Stimulated activated CD4-positive, alpha-beta T cell treated with anti-CD3 and anti-CD28 coated beads, Interleukin-1b, Interleukin-23, amount 100 ng/mL, for 1 hour (primary cell): ENCODE measurements around the gene MAP7D1.

Source experiments
- DNase-seq, 2 donors: peaks; one replicate each; pipeline ENCODE4 v3.0.0-alpha.2; 2020; ENCODE audit warnings: low read depth in 2 of 2

The MAP7D1 gene

DNA sequence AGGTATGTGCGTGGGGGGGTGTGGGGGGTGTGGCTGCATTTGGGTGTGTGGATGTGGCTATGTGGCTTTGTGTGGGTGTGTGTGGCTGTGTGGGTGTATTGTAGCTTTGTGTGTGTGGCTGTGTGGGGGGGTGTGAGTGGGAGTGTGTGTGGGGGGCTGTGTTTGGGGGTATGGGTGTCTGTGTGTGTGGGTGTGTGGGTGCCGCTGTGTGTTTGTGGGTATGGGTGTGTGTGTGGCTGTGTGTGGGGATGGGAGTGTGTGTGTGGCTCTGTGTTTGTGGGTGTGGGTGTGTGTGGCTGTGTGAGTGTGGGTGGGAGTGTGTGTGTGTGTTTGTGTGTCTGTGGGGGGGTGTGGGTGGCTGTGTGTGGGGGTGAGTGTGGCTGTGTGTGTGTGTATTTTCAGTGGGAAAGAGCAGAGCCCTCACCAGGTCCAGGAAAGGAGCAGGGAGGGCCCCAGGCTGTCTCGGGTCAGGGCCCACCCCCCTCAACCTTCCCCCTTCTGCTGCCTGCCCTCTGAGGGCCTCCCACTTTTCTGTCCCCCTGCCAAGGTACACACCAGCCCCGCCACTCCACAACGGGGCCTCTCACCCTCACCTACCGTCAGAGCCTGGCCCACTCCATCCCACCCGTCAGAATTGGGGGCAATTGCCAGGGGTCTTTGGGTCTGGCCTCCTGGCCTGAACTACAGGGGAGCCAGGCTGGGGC lies 29.0 kb upstream of the MAP7D1 start:
- DNase-seq, result no peak

GRCh38 chr1:36128126-36128904 lies 27.6 kb upstream of the MAP7D1 start:
- no peak for DNase-seq

DNA sequence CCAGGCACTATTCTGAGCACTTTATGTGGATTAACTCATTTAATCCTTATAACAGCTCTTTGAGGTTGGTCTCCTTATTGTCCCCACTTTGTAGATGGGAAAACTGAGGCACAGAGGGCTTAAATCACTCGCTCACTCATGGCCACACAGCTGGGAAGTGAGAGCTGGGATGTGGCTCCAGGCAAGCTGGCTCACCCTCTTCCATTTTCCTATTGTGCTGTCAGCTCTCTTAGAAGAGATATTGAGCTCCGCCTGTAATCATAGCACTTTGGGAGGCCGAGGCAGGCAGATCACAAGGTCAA lies 27.1 kb upstream of the MAP7D1 start:
- no peak for DNase-seq

DNA sequence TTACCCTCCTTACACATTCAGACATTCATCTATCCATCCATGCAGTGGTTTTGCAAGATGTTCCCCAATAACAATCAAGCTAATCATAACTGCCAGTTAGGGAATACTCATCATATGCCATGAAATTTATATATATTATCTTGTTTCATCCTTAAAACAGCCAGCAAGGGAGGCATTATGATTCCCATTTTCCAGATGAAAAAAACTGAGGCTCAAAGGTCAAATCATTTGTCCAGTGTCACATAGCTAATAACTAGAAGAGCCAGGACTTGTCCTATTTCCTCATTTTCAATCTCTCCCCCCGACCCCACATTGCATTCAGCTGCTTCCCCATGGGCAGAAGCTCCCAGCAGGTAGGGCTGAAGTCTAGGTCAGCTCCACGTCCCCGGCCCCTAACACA lies 23.9 kb upstream of the MAP7D1 start:
- no peak for DNase-seq

GRCh38 chr1:36133484-36133883 lies 22.5 kb upstream of the MAP7D1 start:
- DNase-seq, result no peak

GRCh38 chr1:36134031-36134430 lies 21.9 kb upstream of the MAP7D1 start:
- no peak for DNase-seq

DNA sequence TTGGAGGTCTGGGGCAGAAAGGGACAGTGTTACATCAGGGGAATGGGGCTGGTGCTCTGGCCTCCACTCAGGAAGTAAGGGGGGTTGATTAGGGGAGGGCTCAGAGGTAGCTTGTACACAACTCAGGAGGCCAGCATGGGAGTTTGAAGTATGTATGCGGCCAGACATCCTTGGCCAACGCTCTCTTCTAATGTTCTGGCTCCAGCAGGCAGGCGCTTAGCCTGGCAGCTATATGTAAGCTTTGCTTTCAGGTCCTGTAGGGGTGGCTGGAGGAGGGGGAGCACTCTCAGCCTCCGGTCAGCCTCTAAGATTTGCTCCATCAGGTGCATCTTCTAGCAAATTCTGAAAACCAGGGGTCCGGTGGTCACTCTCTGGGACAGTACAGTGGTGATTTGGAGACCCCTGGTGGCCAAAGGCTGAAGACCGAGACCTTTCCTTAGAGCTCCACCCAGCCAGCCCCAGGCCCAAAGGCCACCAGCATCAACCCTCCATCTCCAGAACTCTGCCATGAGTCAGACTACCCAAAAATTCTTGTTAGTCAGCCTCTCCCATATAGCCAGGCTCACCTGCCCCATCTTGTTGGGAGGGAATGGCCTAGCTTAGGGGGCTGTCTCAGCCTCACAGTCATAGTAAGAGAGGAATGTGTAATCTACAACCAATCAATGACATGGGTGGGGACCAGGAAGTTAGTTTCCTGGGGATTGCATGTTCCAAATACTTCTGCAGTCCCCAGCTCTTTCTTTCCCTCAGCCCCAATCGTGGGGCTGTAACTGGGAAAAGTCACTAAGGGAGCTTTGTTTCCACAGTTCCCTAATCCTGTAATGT lies 21.2 kb upstream of the MAP7D1 start:
- DNase-seq, result no peak

- no peak for DNase-seq
Measured at GRCh38 chr1:36135330-36135667, 20.7 kb upstream of the MAP7D1 start.

GRCh38 chr1:36135796-36136195 lies 20.2 kb upstream of the MAP7D1 start:
- DNase-seq, result no peak

DNA sequence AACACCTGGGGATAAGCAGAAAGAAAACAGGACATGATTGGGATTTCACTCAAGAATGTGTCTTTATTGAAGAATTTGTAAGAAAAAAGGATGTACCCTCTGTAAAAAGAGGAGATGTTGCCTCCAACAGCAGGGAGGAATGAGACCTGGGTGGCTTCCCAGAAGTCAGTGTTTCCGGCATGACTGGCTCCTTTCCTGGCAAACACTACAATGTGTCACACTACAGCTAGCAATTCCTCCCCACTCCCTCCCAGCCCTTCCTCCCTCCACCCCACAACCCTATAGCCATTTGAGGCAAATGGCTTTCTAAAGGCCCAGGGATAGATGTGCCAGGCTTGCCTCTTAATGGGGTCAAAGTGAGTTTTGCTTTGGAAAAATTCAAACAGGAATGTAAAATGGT lies 19.4 kb upstream of the MAP7D1 start:
- DNase-seq, result no peak

DNA sequence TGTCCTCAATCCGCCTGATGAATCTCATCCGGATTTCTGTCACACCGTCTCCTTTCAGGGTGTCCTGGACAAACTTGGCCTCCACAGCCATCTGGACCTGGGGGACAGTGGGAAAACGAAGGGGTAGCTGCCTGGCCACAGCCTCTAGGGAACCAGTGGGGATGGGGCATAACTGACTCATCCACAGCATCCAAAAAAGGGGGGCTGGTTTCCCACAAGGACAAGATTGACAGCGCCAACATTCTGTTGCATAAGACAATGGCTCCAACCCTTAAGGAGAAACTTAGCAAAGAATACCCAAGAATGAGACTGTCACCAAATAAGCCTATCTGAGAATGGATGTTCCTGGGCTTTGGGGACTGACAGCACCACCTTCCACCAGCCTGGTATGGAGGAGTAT lies 18.7 kb upstream of the MAP7D1 start:
- DNase-seq, result no peak

DNA sequence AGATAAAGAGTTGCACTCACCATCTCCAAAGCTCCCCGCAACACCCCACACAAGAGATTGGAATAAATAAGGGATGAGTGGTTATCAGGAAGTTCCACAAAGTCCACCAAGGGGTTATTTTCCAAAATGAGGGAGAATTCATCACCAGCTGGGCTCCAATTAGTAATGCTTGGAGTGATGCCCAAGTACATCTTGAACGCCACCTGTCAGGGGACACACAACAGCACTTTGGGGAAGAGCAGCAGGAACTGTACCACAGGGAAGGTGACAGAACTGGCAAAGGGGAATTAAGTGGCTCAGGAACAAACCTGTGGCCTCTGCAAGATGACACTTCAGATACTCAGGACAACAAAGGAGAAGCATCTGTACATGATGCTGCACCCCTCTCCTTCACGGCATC lies 18.2 kb upstream of the MAP7D1 start:
- DNase-seq, result no peak

DNA sequence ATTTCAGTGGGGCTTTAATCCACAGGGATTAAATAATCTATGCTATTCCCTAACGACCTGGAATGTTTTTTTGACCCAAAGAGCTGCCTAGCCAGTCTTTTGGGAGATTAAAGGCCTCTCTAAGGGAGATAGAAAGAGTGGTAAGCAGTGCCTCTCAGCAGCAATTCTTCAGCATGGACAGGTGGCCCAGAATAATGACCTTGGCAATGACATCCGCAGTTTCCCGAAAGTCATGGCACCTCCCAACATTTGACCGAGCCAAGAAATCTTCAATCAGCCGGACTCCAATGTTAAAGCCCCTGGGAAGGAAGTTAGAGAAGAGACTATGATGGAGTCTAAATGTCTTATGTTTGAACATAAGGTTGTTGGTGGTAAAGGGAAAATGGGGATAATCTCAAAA lies 16.4 kb upstream of the MAP7D1 start:
- DNase-seq, result no peak

- DNase-seq, result no peak
Measured at GRCh38 chr1:36142121-36142520, 13.8 kb upstream of the MAP7D1 start.

- no peak for DNase-seq
Measured at GRCh38 chr1:36143424-36143823, 12.5 kb upstream of the MAP7D1 start.

DNA sequence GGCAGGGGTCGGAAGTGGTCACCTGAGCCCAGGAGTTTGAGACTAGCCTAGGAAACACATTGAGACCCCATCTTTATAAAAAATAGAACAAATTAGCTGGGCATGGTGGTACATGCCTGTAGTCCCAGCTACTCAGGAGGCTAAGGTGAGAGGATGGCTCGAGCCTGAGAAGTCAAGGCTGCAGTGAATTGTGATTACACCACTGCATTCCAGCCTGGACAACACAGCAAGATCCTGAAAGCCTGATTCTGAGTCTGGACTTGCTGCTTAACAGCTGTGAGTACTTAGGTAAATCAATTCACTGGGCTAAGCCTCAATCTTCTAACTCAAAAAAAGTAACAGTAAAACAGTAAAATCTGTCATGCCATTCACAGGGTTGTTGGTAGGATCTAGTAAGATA lies 11.5 kb upstream of the MAP7D1 start:
- DNase-seq, result no peak

DNA sequence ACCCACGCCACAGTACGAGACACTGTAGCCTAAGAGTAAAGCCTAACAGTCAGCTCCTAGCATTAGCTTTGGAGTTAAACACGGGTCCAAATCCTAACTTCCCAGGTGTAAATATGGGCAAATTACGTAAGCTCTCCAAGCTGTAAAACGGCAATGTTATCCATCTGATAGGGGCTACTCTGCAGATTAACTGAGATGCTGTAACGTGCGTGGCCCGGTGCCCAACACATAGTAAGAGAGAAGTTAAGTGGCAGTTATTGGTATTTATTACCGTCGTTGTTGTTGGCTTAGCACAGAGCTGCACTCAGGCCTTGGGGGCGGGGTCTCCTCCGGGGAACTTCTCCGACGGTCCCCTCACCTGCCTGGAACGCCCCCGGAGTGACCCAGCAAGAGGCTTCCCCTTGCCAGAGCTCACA lies 7.1 kb upstream of the MAP7D1 start:
- no peak for DNase-seq

DNA sequence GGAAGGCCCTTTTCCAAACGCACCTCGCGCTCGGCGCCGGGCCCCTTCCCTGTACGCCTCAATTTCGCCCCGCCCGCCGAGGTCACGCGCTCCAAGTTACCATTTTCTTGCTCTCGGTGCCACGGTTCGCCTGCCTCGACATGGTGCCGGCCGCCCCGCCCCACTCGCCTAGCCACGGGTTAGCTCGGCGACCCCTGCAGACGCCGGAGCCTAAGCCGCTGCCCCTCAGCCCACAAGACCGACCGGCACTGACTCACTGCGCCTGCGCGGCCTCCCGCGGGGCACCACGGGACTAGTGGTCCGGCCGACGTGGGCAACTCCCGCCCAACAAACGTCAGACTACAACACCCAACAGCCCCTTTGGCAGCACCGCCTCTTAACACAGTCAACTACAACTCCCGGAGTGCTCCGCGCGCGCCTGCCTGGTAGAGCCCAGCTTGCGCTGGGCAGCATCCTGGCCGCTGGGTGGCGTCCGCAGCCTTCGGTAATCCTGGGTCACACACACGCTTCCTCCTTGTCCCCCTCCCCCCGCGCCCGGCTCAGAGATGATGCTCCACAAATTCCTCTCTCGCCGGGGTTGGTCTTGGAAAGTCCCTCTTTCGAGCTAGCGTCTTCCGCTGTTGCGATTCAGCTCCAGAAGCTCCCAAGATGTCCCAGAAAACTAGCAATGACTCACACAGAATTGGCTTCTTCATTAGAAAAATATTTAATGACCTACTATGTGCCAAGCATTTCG lies 6.6 kb upstream of the MAP7D1 start, which contains the start of gene TRAPPC3:
TSS of gene TRAPPC3 (minus strand) at position 250 of the 736 bp plus-strand sequence. CDS start at position 142, 108 bp downstream.
- peak; percentile 97 to 99 for DNase-seq

- no peak for DNase-seq
Measured at GRCh38 chr1:36149973-36150295, 6.0 kb upstream of the MAP7D1 start.

DNA sequence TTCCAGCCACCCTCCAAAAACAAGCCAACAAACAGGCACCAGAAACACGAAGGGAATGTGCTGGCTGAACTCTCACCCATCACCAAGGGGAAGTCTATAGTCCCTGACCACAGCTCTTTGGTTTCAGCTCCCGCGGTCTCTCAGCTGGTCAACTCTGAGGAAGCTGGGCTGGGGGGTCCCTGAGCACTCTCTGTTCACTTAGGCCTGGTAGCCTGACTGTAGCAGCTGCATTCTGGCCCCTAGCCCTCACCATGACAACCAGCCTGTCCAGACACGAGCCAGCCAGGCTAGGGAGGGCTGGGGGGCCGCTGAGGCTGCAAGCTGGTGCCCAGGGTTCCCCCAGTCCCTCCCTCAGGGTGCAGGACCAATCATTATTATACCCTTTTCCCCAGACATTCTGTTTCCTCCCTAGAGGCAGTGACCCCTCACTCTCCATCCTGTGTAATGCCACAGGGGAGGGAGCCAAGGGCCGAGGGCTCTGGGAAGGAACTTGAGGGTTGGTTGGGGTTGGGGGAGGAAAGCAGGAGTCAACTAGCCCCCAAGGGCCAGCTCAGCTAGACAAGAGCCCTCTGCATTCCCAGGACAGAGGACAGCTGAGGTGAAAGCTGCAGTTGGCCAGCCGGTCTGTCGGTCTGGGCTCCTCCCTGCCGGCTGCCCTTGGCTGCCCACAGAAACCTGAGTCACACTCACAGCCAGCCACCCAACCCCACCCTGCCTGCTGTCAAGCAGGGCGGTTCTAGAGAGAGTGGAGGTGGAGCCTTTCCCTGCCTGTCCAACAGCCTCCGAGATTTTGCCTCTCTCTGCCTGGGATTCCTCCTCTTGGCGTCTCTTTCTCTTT lies 5.4 kb upstream of the MAP7D1 start:
- DNase-seq, result peak in 1 of 2 donors; percentile 40

DNA sequence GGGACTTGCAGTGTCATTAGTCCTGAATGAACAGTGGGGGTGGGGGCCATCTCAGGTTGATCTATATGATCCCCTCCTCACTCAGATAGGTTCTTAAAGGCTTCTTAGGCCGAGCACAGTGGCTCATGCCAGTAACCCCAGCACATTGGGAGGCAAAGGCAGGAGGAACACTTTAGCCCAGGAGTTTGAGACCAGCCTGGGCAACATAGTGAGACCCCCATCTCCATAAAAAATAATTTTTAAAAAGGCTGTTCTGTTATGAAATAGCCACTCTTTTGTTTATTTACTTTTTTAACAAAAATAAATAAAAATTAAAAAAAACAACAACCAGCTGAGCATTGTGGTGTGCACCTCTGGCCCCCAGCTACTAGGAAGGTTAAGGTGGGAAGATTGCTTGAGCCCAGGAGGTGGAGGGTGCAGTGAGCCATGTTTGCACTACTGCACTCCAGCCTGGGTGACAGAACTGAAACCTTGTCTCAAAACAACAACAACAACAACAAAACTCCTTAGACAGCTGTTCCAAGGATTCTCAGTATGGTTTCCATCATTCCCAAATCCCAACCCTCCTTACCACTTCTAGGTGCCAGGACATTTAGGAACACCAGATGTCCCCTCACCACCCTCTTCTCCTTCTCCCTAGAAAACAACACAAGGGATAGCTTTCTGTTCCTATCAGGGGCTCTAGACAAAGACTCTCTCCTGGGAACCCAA lies 4.7 kb upstream of the MAP7D1 start:
- no peak for DNase-seq
